NCI-H446 treated with DMSO at 0.1 percent for 48 hours (cell line): Measurements from ENCODE around the gene FAM236D.
"Not testable (repeated sequence)": the region's sequence is repeated elsewhere in the genome, so short reads cannot be mapped to it uniquely, and the experiment has no call there.

Experiments
- DNase-seq: peaks from one replicate; lab custom pipeline; 2025; lab: John Stamatoyannopoulos, UW

Gene FAM236D

GRCh38 chrX:72808110-72808509 is at the start of gene FAM236D:
Gene FAM236D, minus strand, starts transcription at chrX:72808210. Its CDS starts 100 bp downstream, at chrX:72808110.
- not testable (repeated sequence) for DNase-seq

GRCh38 chrX:72837532-72837931 is 29.5 kb upstream of the FAM236D start:
- DNase-seq, result not testable (repeated sequence)

- not testable (repeated sequence) for DNase-seq
Observed at GRCh38 chrX:72830701-72831100, 22.7 kb upstream of the FAM236D start.

GRCh38 chrX:72790390-72790789 is 17.6 kb downstream of the FAM236D start:
- DNase-seq, result not testable (repeated sequence)

GRCh38 chrX:72788142-72788541 is 19.9 kb downstream of the FAM236D start:
- not testable (repeated sequence) for DNase-seq

- DNase-seq, result not testable (repeated sequence)
Observed at GRCh38 chrX:72783964-72784363, 24.0 kb downstream of the FAM236D start.

GRCh38 chrX:72783365-72783936 is 24.6 kb downstream of the FAM236D start:
- not testable (repeated sequence) for DNase-seq

- not testable (repeated sequence) for DNase-seq
Observed at GRCh38 chrX:72782560-72782959, 25.4 kb downstream of the FAM236D start, which contains the start of gene FAM236B. Gene FAM236B, minus strand, starts transcription at chrX:72782660. Its CDS starts 100 bp downstream, at chrX:72782560.

- DNase-seq, result not testable (repeated sequence)
Observed at GRCh38 chrX:72778146-72778545, 29.9 kb downstream of the FAM236D start.

GRCh38 chrX:72777467-72777790 is 30.6 kb downstream of the FAM236D start:
- not testable (repeated sequence) for DNase-seq

GRCh38 chrX:72776653-72777466 is 31.1 kb downstream of the FAM236D start, which contains the start of gene DMRTC1B:
Gene DMRTC1B, plus strand, starts transcription at chrX:72776890. Its CDS starts 68,246 bp downstream, at chrX:72845136.
- not testable (repeated sequence) for DNase-seq

GRCh38 chrX:72760454-72760853 is 47.6 kb downstream of the FAM236D start:
- DNase-seq, result not testable (repeated sequence)
